B cell (primary cell): ENCODE results near the gene CCDC28A. TPM values are rescaled to one million over a fixed set of nuclear protein-coding genes. Genes with fewer than 3 reads are reported as not detected.

Source experiments
- ATAC-seq: fragments of 200-7000 bp; cut with Tn5 transposase; one replicate; pipeline ENCODE4 v1.10.0; 2021; ENCODE audit warnings: low read depth, mild to moderate bottlenecking, moderate number of reproducible peaks, moderate library complexity
- CTCF ChIA-PET: fragments of 350-600 bp; sonication (Branson Sonifier 250); formaldehyde crosslinking; loops from one replicate; lab custom pipeline; 2021; ENCODE audit warnings: antibody characterized with exemption, inconsistent platforms; lab: Charles Lee
- POLR2A ChIA-PET: fragments of 350-600 bp; sonication (Branson Sonifier 250); formaldehyde crosslinking; loops from one replicate; lab custom pipeline; 2021; ENCODE audit warnings: antibody characterized with exemption; lab: Charles Lee
- DNase-seq: peaks from one replicate; pipeline ENCODE4 v3.0.0; 2013
- H2AFZ ChIP-seq: 2 replicates; pipeline ENCODE4 v1.6.1; 2012; ENCODE audit warnings: mild to moderate bottlenecking, low read depth, low read length; ENCODE audit not compliant: insufficient read depth, poor library complexity, severe bottlenecking
- H3K27ac ChIP-seq, 2 donors: 1 replicate in 1 of 2; 2 replicates in 1 of 2; pipeline ENCODE4 v1.5.1; 2012 to 2013; ENCODE audit warnings: low read length in 2 of 2, mild to moderate bottlenecking in 2 of 2, moderate library complexity in 1 of 2
- H3K27me3 ChIP-seq, 4 experiments: fragments of 200-600 bp in 1 of 4; sonication (generic) in 1 of 4; replicated peaks in 1 of 4; 1 replicate in 2 of 4; 2 replicates in 2 of 4; pipeline versions ENCODE4 v1.6.1 to v1.7.0; 2013 to 2016; ENCODE audit warnings: low read length in 3 of 4, mild to moderate bottlenecking in 2 of 4, mixed read lengths in 1 of 4, moderate library complexity in 1 of 4; ENCODE audit not compliant: insufficient read depth in 4 of 4, control insufficient read depth in 3 of 4; ENCODE audit errors: control extremely low read depth in 1 of 4
- H3K36me3 ChIP-seq, 2 experiments: replicated peaks in 1 of 2; 1 replicate in 1 of 2; 2 replicates in 1 of 2; pipeline versions ENCODE4 v1.6.1 to v1.7.1; 2013; ENCODE audit warnings: low read length in 1 of 2; ENCODE audit not compliant: insufficient read depth in 2 of 2, control insufficient read depth in 1 of 2; ENCODE audit errors: control extremely low read depth in 1 of 2, extremely low read depth in 1 of 2
- H3K4me1 ChIP-seq, 2 donors: fragments of 200-600 bp in 1 of 2; sonication (generic) in 1 of 2; 1 replicate in 1 of 2; 2 replicates in 1 of 2; pipeline versions ENCODE4 v1.5.1 to v1.6.1; 2013 to 2017; ENCODE audit warnings: low read length in 2 of 2; ENCODE audit not compliant: control insufficient read depth in 2 of 2, insufficient read depth in 2 of 2
- H3K4me2 ChIP-seq: replicated peaks from 2 replicates; pipeline ENCODE3; 2012; ENCODE audit warnings: mild to moderate bottlenecking, low read depth, low read length; ENCODE audit not compliant: poor library complexity, severe bottlenecking
- H3K4me3 ChIP-seq, 5 experiments: fragments of 200-600 bp in 1 of 5; sonication (generic) in 1 of 5; 1 replicate in 3 of 5; 2 replicates in 2 of 5; pipeline versions ENCODE4 v1.5.1 to v1.7.0; 2011 to 2016; ENCODE audit warnings: low read length in 4 of 5, mild to moderate bottlenecking in 4 of 5, low read depth in 2 of 5, control low read depth in 1 of 5, moderate library complexity in 1 of 5; ENCODE audit not compliant: insufficient read depth in 1 of 5; ENCODE audit errors: control extremely low read depth in 1 of 5, extremely low read depth in 1 of 5
- H3K79me2 ChIP-seq: fragments of 200-600 bp; sonication (generic); one replicate; pipeline ENCODE4 v1.6.0; 2016; ENCODE audit warnings: low read length; ENCODE audit not compliant: control insufficient read depth, insufficient read depth
- H3K9ac ChIP-seq: fragments of 200-600 bp; sonication (generic); 2 replicates; pipeline ENCODE4 v1.6.1; 2017; ENCODE audit warnings: mild to moderate bottlenecking, low read length, moderate library complexity
- H3K9me3 ChIP-seq, 3 donors: one replicate each; pipeline versions ENCODE4 v1.6.1 to v1.7.1; 2013; ENCODE audit warnings: low read length in 2 of 3; ENCODE audit not compliant: control insufficient read depth in 2 of 3, insufficient read depth in 1 of 3; ENCODE audit errors: control extremely low read depth in 1 of 3
- H4K20me1 ChIP-seq: 2 replicates; pipeline ENCODE4 v1.6.0; 2012; ENCODE audit warnings: mild to moderate bottlenecking, low read length; ENCODE audit not compliant: insufficient read depth, control insufficient read depth, poor library complexity, severe bottlenecking
- H3K27ac Mint-ChIP-seq: one replicate; pipeline ENCODE4 v1.8.0; 2021; ENCODE audit warnings: mixed read lengths
- H3K27me3 Mint-ChIP-seq: one replicate; pipeline ENCODE4 v1.8.0; 2021; ENCODE audit warnings: mixed read lengths
- H3K4me1 Mint-ChIP-seq: one replicate; pipeline ENCODE4 v1.8.0; 2021; ENCODE audit warnings: mixed read lengths
- H3K4me3 Mint-ChIP-seq: one replicate; pipeline ENCODE4 v1.8.0; 2021; ENCODE audit warnings: mixed read lengths
- H3K9me3 Mint-ChIP-seq: one replicate; pipeline ENCODE4 v1.8.0; 2022; ENCODE audit warnings: mixed read lengths; ENCODE audit not compliant: insufficient read depth
- EZH2 ChIP-seq: IDR thresholded peaks from 2 replicates; pipeline ENCODE4 v1.6.1; 2012; ENCODE audit warnings: borderline replicate concordance, low read depth, mild to moderate bottlenecking, moderate library complexity, low read length; ENCODE audit not compliant: insufficient read depth, poor library complexity, severe bottlenecking
- WGBS: methylation state at CpG from one replicate; pipeline ENCODE4 v1.1.5; 2013; ENCODE audit warnings: missing lambda C conversion rate; ENCODE audit not compliant: insufficient coverage; 5-methylcytosine and 5-hydroxymethylcytosine counted together
- intact Hi-C: fragments of 100-400 bp; cut with micrococcal nuclease; formaldehyde crosslinking; loops from one replicate; pipeline ENCODE4 v1.10.0; 2022
- polyA plus RNA-seq: library from polyadenylated mRNA; depleted of rRNA; stranded (reverse); fragments of >200 nt; gene quantifications from 2 replicates; pipeline ENCODE4 v1.2.3, GENCODE V29; 2012
- total RNA-seq, 2 donors: library from RNA; stranded (reverse); fragments of 120-200 nt in 1 of 2; gene quantifications; 1 replicate in 1 of 2; 2 replicates in 1 of 2; pipeline versions ENCODE4 v1.2.3 to v1.2.4, GENCODE V29; 2013 to 2022
- TF ChIP-seq, protein P1 (sequence below): fragments of 200-600 bp; IDR thresholded peaks from one replicate; pipeline ENCODE4 v1.8.0; 2022; ENCODE audit warnings: antibody characterized with exemption, mild to moderate bottlenecking

Gene CCDC28A
- total and polyA plus RNA-seq, 2 donors (not counting 1 experiment from before 2014, with no cell fraction given) = 14.4 to 26.9 TPM

GRCh38 chr6:138824482-138825144 lies 51.0 kb downstream of the CCDC28A start:
- no peak overlapping the region for H3K4me3 Mint-ChIP-seq
- 81% methylated on average over 6 of the region's 11 CpGs for WGBS

DNA sequence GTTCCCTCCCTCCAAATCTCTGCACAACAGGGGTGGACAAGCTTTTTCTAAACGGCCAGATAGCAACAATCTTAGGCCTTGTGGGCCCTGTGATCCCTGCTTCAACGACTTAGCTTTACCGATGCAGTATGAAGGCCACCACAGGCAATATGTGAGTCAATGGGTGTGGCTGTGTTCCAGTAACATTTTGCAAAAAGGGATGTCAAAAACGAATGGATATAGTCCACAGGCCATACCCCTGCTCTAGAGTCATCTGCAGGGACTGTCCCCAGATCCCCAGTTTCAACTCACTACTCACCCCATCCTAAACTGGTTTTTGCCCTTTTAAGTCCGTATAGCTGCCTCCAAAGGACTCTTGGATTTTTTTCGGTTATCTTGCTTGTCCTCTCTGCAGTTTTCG lies 56.7 kb downstream of the CCDC28A start:
- Histone ChIP-seq H3K4me3 (no peak overlapping the region), H3K27ac (no peak overlapping the region), H2AFZ (no peak overlapping the region), H3K4me1 (no peaks in the 10 kb centered on the region), H3K9me3 (no peaks in the 10 kb centered on the region), H4K20me1 (no peaks in the 10 kb centered on the region), H3K36me3 (no peaks in the 10 kb centered on the region), H3K4me2 (no peak overlapping the region), H3K79me2 (no peaks in the 10 kb centered on the region), H3K9ac (no peak overlapping the region), H3K27me3 (no peaks in the 10 kb centered on the region)
- POLR2A ChIA-PET = no interaction called here
- Mint-ChIP-seq H3K27ac (no peak overlapping the region), H3K27me3 (no peaks in the 10 kb centered on the region), H3K4me1 (no peaks in the 10 kb centered on the region), H3K9me3 (no peaks in the 10 kb centered on the region), H3K4me3 (no peak overlapping the region)
- no peak for TF ChIP-seq EZH2
- TF ChIP-seq, protein P1, sequence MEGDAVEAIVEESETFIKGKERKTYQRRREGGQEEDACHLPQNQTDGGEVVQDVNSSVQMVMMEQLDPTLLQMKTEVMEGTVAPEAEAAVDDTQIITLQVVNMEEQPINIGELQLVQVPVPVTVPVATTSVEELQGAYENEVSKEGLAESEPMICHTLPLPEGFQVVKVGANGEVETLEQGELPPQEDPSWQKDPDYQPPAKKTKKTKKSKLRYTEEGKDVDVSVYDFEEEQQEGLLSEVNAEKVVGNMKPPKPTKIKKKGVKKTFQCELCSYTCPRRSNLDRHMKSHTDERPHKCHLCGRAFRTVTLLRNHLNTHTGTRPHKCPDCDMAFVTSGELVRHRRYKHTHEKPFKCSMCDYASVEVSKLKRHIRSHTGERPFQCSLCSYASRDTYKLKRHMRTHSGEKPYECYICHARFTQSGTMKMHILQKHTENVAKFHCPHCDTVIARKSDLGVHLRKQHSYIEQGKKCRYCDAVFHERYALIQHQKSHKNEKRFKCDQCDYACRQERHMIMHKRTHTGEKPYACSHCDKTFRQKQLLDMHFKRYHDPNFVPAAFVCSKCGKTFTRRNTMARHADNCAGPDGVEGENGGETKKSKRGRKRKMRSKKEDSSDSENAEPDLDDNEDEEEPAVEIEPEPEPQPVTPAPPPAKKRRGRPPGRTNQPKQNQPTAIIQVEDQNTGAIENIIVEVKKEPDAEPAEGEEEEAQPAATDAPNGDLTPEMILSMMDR = no peak
- DNase-seq (no peak), ATAC-seq (no peak)
- intact Hi-C loops = no loop called here
- CTCF ChIA-PET = no interaction called here
- WGBS = 86% methylated on average over 7 of the region's 7 CpGs

More at GRCh38 chr6:138824482-138825144, 51.0 kb downstream of the CCDC28A start:
- Histone ChIP-seq H3K9me3 (no peaks in the 10 kb centered on the region), H3K36me3 (no peaks in the 10 kb centered on the region), H3K4me2 (no peak overlapping the region), H2AFZ (no peak overlapping the region), H3K79me2 (no peaks in the 10 kb centered on the region), H3K27ac (no peak overlapping the region), H3K4me3 (no peak overlapping the region), H4K20me1 (no peaks in the 10 kb centered on the region), H3K4me1 (peaks cover 0 to 3% of the 10 kb centered on the region in 2 donors), H3K9ac (no peak overlapping the region), H3K27me3 (no peaks in the 10 kb centered on the region)
- no peak for ATAC-seq
- TF ChIP-seq EZH2 = no peak
- TF ChIP-seq, protein P1 = no peak
- no peak overlapping the region for H3K27ac Mint-ChIP-seq
- DNase-seq = no peak
- ChIA-PET CTCF (no interaction called here), POLR2A (no interaction called here)
- intact Hi-C loops = no loop called here
- H3K9me3 Mint-ChIP-seq = no peaks in the 10 kb centered on the region
- H3K27me3 Mint-ChIP-seq = no peaks in the 10 kb centered on the region
- peaks cover 4% of the 10 kb centered on the region for H3K4me1 Mint-ChIP-seq
